Stimulated activated CD4-positive, alpha-beta T cell treated with anti-CD3 and anti-CD28 coated beads, Interleukin-1b, Interleukin-23, amount 100 ng/mL, for 24 hours (primary cell): ENCODE measurements around the gene RAPSN.

Experiments used
- DNase-seq, 4 experiments: peaks; one replicate each; pipeline ENCODE4 v3.0.0-alpha.2; 2020; ENCODE audit warnings: low read depth in 4 of 4, low spot score in 1 of 4

The RAPSN gene

GRCh38 chr11:47448566-47449427 lies at the start of gene RAPSN:
TSS of gene RAPSN (minus strand) at chr11:47449136. CDS start at chr11:47448964, 172 bp downstream.
- no peak for DNase-seq

DNA sequence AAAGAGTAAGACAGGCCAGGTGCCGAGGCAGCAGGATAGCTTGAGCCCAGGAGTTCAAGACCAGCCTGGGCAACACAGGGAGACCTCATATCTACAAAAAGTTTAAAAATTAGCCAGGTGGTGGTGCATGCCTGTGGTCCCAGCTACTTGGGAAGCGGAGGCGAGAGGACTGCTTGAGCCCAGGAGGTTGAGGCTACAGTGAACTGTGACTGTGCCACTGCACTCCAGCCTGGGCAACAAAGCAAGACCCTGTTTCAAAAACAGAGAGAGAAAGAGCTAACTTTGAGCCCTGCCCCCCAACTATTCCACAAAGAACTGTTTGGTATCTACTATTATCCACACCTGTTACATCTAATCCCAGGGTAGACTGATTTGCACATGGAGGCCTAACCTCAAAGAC lies 49.2 kb upstream of the RAPSN start:
- no peak for DNase-seq

GRCh38 chr11:47496808-47497207 lies 47.9 kb upstream of the RAPSN start:
- no peak for DNase-seq

GRCh38 chr11:47495856-47496217 lies 46.9 kb upstream of the RAPSN start:
- DNase-seq: no peak

- no peak for DNase-seq
These were observed 46.3 kb upstream of the RAPSN start for GRCh38 chr11:47495011-47495855.

DNA sequence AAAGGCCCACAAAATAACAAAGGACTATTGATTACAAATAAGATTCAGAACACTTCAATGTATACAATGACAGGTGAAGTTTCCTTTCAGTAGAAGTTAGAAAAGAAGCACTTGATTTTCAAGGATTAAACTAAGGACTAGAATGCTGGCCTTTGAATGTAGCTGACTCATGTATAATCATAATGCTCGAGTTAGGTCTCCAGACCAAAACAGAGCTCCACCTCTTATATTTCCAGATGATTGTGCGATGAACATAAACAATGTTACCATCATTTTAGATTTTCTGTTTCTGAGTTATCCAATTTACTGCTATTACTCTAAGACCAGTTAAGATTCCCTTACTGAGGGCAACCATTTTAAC lies 40.4 kb upstream of the RAPSN start:
- no peak for DNase-seq

- DNase-seq: no peak
These were observed 39.9 kb upstream of the RAPSN start for GRCh38 chr11:47488674-47489394.

GRCh38 chr11:47488111-47488510 lies 39.2 kb upstream of the RAPSN start:
- no peak for DNase-seq

DNA sequence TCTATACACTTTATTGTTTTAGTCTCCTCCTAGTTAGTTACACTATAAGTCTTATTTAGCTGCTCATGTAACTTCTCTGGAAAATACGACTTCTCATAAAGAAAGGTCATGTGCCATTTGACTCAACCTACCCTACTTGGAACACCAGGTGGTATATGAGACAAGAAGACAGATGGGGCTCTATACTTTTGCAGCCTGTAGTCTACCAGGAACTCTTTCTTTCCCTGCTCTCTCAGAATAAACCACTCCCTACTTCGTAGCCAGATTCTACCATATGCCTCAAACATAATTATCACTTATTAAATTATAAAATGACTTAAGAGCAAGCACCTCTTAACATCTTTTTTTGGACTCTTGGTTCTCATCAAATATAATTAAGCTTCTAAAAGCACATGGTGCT lies 38.5 kb upstream of the RAPSN start:
- no peak for DNase-seq

GRCh38 chr11:47485107-47485506 lies 36.2 kb upstream of the RAPSN start:
- no peak for DNase-seq

- no peak for DNase-seq
These were observed 34.5 kb upstream of the RAPSN start for GRCh38 chr11:47483457-47483856.

DNA sequence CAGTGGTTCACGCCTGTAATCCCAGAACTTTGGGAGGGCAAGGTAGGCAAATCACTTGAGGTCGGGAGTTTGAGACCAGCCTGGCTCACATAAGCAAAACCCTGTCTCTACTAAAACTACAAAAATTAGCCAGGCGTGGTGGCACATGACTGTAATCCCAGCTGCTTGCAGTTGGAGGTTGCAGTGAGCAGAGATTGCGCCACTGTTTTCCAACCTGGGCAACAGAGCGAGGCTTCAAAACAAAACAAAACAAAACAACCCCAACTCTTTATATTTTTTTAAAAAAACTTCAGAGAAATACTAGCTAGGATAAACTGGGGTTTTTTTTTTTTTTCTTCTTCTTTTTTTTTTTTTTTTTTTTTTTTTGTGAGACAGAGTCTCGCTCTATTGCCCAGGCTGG lies 31.8 kb upstream of the RAPSN start:
- no peak for DNase-seq

GRCh38 chr11:47478651-47479329 lies 29.9 kb upstream of the RAPSN start:
- DNase-seq: no peak

- DNase-seq: no peak
These were observed 28.8 kb upstream of the RAPSN start for GRCh38 chr11:47477753-47478152.

GRCh38 chr11:47477323-47477722 lies 28.4 kb upstream of the RAPSN start:
- no peak for DNase-seq

GRCh38 chr11:47470671-47471070 lies 21.7 kb upstream of the RAPSN start:
- DNase-seq: no peak

DNA sequence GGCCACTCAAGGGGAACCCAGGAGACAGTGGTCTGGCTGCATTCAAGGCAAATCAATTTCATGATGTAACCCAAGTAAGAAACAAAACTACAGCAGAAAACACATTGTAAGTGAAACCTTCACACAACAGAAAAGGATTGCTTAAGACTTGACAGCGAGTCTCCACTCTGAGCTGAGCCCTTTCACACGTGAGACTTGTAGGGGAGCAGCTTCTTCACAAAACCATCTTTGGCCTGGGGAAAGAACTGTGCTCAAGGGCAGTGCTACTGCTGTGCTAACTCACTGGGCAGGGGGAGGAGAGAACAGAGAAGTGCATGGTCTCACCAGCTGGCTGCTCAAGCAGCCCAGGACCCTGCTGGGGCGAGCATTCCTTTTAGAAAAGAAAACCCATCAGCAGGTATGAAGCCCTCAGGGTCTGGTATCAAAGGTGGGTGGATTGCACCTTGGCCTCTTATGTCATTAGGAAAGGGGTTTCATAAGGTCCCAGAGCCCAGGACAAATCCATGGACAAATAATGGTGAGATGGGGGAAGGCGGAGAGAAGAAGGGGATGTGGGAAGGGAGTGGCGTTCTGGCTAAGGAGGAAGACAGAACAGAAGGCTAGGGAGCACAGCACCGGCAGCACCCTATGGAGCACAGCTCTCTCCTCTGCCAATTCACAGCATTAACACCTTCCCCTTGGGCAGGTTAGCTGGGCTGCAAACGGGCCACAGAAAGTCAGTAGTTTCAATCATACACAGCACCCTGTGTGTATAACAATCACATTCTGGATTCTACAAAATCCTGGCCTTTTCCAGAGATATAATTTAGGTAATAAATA lies 20.6 kb upstream of the RAPSN start:
- no peak for DNase-seq

DNA sequence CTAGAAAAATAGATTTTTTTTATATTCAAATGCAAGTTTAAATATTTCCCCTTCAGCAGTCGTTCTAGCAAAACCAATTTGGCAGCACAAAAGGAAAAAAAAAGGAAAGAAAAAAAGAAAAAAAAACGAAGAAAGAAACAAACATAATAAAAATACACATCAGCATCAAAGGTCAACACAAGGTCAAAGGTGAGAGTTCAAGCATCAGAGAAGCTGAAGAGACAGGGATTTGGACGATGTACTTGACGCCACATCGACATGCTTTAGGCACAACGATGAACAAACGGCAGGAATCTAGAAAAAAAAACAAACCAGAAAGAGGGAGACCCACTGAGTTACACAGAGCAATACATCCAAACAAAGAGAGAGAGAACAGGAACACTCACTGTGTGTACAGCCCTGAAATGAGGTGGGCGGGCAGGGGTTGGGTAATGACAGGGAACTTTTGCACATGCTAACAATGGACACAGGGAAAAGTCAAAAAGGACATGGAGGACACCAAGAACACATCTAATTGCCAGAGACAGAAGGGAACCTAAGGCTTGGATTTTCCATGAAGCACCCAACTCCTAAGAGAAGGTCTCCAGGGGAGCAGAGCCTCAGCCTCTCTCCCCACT lies 19.8 kb upstream of the RAPSN start:
- no peak for DNase-seq

DNA sequence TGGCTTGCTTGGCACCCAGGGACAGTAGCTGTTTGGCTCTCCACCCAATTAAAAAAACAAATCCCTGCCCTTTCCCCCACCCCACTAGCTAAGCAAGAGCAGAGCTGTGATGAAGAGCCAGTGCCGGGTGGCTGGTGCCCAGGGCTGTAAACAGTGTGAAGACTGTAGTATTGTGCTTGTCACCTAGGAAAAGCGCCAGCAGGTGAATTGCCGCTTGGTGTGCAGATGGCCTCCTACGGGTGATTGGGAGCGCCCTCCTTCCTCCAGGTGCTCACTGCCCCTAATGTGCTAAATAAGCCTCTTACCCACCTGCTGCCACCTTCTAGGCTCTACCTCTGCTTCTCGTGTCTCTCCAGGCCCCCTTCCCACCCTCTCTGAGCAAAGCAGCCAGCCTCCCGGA lies 18.4 kb upstream of the RAPSN start:
- no peak for DNase-seq

- no peak for DNase-seq
These were observed 17.8 kb upstream of the RAPSN start for GRCh38 chr11:47466701-47467250.
